Measurements from ENCODE around the gene DNAJC7.

Gene DNAJC7

GRCh38 chr17:42009170-42009569, 8.1 kb downstream of the DNAJC7 start:
- Histone ChIP-seq H3K9me2 (replicated peaks; ENCODE audit: insufficient read depth, low read length) (no peaks in the 10 kb centered on the region), H3K27ac (ENCODE audit: low read depth, low read length) (no peak overlapping the region), H3F3A (ENCODE audit: insufficient read depth) (0 out of 2 replicates have a peak, but pooled peaks cover 3% of the 10 kb centered on the region), H4K20me1 (ENCODE audit: low read depth, low read length) (peaks cover 20% of the 10 kb centered on the region), H3K79me2 (ENCODE audit: insufficient read depth, low read length) (peaks cover 99% of the 10 kb centered on the region), H3K27me3 (ENCODE audit: low read length) (no peaks in the 10 kb centered on the region), H3K4me2 (ENCODE audit: low read depth, low read length, poor library complexity, severe bottlenecking) (no peak overlapping the region), H2AFZ (ENCODE audit: low read depth, low read length, severe bottlenecking) (no peak overlapping the region), H3K9ac (ENCODE audit: low read length) (no peak overlapping the region), H3K4me3 (ENCODE audit: insufficient read depth, low read length, poor library complexity, severe bottlenecking) (no peak overlapping the region), H3K36me3 (ENCODE audit: low read length) (no peaks in the 10 kb centered on the region), H3K9me3 (ENCODE audit: insufficient read depth, low read length) (no peaks in the 10 kb centered on the region)
- TF ChIP-seq CTCF (IDR thresholded peaks at IDR 0.05; ENCODE audit: insufficient read depth, low read length, poor library complexity, severe bottlenecking), result no peak
- no peak for TF ChIP-seq EZH2phosphoT487 (conservative IDR thresholded peaks at IDR 0.05; ENCODE audit: low read length)

GRCh38 chr17:42005166-42005565, 12.1 kb downstream of the DNAJC7 start:
- Histone ChIP-seq H3K9me2 (replicated peaks; ENCODE audit: insufficient read depth, low read length) (no peaks in the 10 kb centered on the region), H3K79me2 (ENCODE audit: insufficient read depth, low read length) (peaks cover 96% of the 10 kb centered on the region), H2AFZ (ENCODE audit: low read depth, low read length, severe bottlenecking) (no peak overlapping the region), H3K9me3 (ENCODE audit: insufficient read depth, low read length) (no peaks in the 10 kb centered on the region), H3K27me3 (ENCODE audit: low read length) (no peaks in the 10 kb centered on the region), H4K20me1 (ENCODE audit: low read depth, low read length) (peaks cover 11% of the 10 kb centered on the region; the same call in 1 of the 2 replicates), H3K36me3 (ENCODE audit: low read length) (peaks cover 15% of the 10 kb centered on the region; the same call in 1 of the 2 replicates), H3K4me3 (ENCODE audit: insufficient read depth, low read length, poor library complexity, severe bottlenecking) (no peak overlapping the region), H3K4me2 (ENCODE audit: low read depth, low read length, poor library complexity, severe bottlenecking) (no peak overlapping the region), H3K27ac (ENCODE audit: low read depth, low read length) (no peak overlapping the region), H3F3A (ENCODE audit: insufficient read depth) (no peaks in the 10 kb centered on the region), H3K9ac (ENCODE audit: low read length) (no peak overlapping the region)
- TF ChIP-seq EZH2phosphoT487 (conservative IDR thresholded peaks at IDR 0.05; ENCODE audit: low read length), result no peak
- TF ChIP-seq CTCF (IDR thresholded peaks at IDR 0.05; ENCODE audit: insufficient read depth, low read length, poor library complexity, severe bottlenecking), result no peak

GRCh38 chr17:42002792-42003301, 14.4 kb downstream of the DNAJC7 start:
- no peak overlapping the region for H3K9ac ChIP-seq (ENCODE audit: low read length)
- no peak overlapping the region for H3K27ac ChIP-seq (ENCODE audit: low read depth, low read length)
- no peaks in the 10 kb centered on the region for H3K9me2 ChIP-seq (replicated peaks; ENCODE audit: insufficient read depth, low read length)
- H3K9me3 ChIP-seq (ENCODE audit: insufficient read depth, low read length), result no peaks in the 10 kb centered on the region
- peaks cover 15% of the 10 kb centered on the region; the same call in 1 of the 2 replicates for H3K36me3 ChIP-seq (ENCODE audit: low read length)
- H3K27me3 ChIP-seq (ENCODE audit: low read length), result no peaks in the 10 kb centered on the region
- no peak overlapping the region for H3K4me3 ChIP-seq (ENCODE audit: insufficient read depth, low read length, poor library complexity, severe bottlenecking)
- H3F3A ChIP-seq (ENCODE audit: insufficient read depth), result peaks cover 7% of the 10 kb centered on the region; the same call in 1 of the 2 replicates
- no peak for TF ChIP-seq EZH2phosphoT487 (conservative IDR thresholded peaks at IDR 0.05; ENCODE audit: low read length)
- TF ChIP-seq CTCF (IDR thresholded peaks at IDR 0.05; ENCODE audit: insufficient read depth, low read length, poor library complexity, severe bottlenecking), result no peak
- peaks cover 11% of the 10 kb centered on the region; the same call in 1 of the 2 replicates for H4K20me1 ChIP-seq (ENCODE audit: low read depth, low read length)
- H2AFZ ChIP-seq (ENCODE audit: low read depth, low read length, severe bottlenecking), result no peak overlapping the region
- no peak overlapping the region for H3K4me2 ChIP-seq (ENCODE audit: low read depth, low read length, poor library complexity, severe bottlenecking)
- H3K79me2 ChIP-seq (ENCODE audit: insufficient read depth, low read length), result peaks cover 73% of the 10 kb centered on the region
